GM12878 (cell line): Measurements from ENCODE around the gene SLC25A41. TPM values are rescaled to one million over a fixed set of nuclear protein-coding genes. Genes with fewer than 3 reads are reported as not detected.
A peak's percentile ranks its signal among the peaks of the same experiment; 100 is the strongest.

Source experiments
- ATAC-seq: fragments of 200-7000 bp; cut with Tn5 transposase; 3 replicates; pipeline ENCODE4 v1.9.1; 2020; ENCODE audit warnings: mild to moderate bottlenecking, moderate library complexity
- BruUV-seq: library from RNA; stranded (reverse); fragments of 400-500 nt; replicated peaks from 2 replicates; lab custom pipeline; 2021; lab: Mats Ljungman, UMichigan
- CTCF ChIA-PET: fragments of 300-600 bp; sonication (Branson Sonifier 250); formaldehyde crosslinking; extraction: SDS; loops from one replicate; lab custom pipeline; 2021; ENCODE audit warnings: inconsistent platforms; lab: Yijun Ruan, JAX
- POLR2A ChIA-PET: fragments of 350-600 bp; formaldehyde crosslinking; extraction: SDS; loops from one replicate; lab custom pipeline; 2021; ENCODE audit warnings: inconsistent platforms; lab: Charles Lee
- RAD21 ChIA-PET: fragments of 300-600 bp; sonication (Branson Sonifier 250); formaldehyde crosslinking; loops from one replicate; lab custom pipeline; 2023; ENCODE audit warnings: antibody characterized with exemption; ENCODE audit not compliant: unreplicated experiment; lab: Charles Lee
- SMC1A ChIA-PET: fragments of 300-600 bp; sonication (Branson Sonifier 250); formaldehyde crosslinking; loops from one replicate; lab custom pipeline; 2023; ENCODE audit not compliant: unreplicated experiment, uncharacterized antibody; lab: Charles Lee
- DNase-seq: peaks from one replicate; pipeline ENCODE4 v3.0.0-alpha.2; 2011; ENCODE audit warnings: low read depth, low spot score
- FAIRE-seq: peaks from 3 replicates; lab custom pipeline; 2011; peaks lifted over from hg19 to GRCh38; lab: Jason Lieb, UNC
- H2AFZ ChIP-seq: 2 replicates; pipeline ENCODE4 v1.6.0; 2011; ENCODE audit warnings: low read depth, low read length, control low read depth; ENCODE audit not compliant: control insufficient read depth
- H3K27ac ChIP-seq: 2 replicates; pipeline ENCODE4 v1.5.1; 2011; ENCODE audit warnings: control low read depth; ENCODE audit not compliant: control insufficient read depth, insufficient read depth
- H3K27me3 ChIP-seq, 2 experiments: replicated peaks in 1 of 2; 2 replicates each; pipeline versions ENCODE4 v1.6.0 to v1.6.1; 2011; ENCODE audit warnings: low read length in 1 of 2; ENCODE audit not compliant: control insufficient read depth in 2 of 2, insufficient read depth in 2 of 2
- H3K36me3 ChIP-seq, 2 experiments: 2 replicates each; pipeline ENCODE4 v1.5.1; 2011; ENCODE audit warnings: low read length in 1 of 2; ENCODE audit not compliant: control insufficient read depth in 2 of 2, insufficient read depth in 2 of 2
- H3K4me1 ChIP-seq: 2 replicates; pipeline ENCODE4 v1.6.1; 2011; ENCODE audit warnings: mild to moderate bottlenecking, low read length, moderate library complexity, mixed read lengths; ENCODE audit not compliant: control insufficient read depth, insufficient read depth
- H3K4me2 ChIP-seq: 2 replicates; pipeline ENCODE4 v1.6.0; 2011; ENCODE audit warnings: control low read depth; ENCODE audit not compliant: control insufficient read depth, insufficient read depth
- H3K4me3 ChIP-seq: fragments of 200-600 bp; sonication (generic); 2 replicates; pipeline ENCODE4 v1.5.1; 2016
- H3K79me2 ChIP-seq: 2 replicates; pipeline ENCODE4 v1.6.0; 2011; ENCODE audit warnings: low read length; ENCODE audit not compliant: control insufficient read depth, insufficient read depth
- H3K9ac ChIP-seq: 2 replicates; pipeline ENCODE4 v1.8.0; 2011; ENCODE audit warnings: low read length, control low read depth, mixed read lengths; ENCODE audit not compliant: control insufficient read depth, insufficient read depth
- H3K9me3 ChIP-seq: replicated peaks from 3 replicates; pipeline ENCODE4 v1.5.1; 2011; ENCODE audit warnings: mild to moderate bottlenecking, low read length; ENCODE audit not compliant: control insufficient read depth, insufficient read depth
- H4K20me1 ChIP-seq: 2 replicates; pipeline ENCODE4 v1.6.0; 2011; ENCODE audit not compliant: control insufficient read depth, insufficient read depth
- EED ChIP-seq: sonication (generic); IDR thresholded peaks from 2 replicates; pipeline ENCODE4 v1.6.1; 2016; ENCODE audit warnings: antibody characterized with exemption, low read depth
- LARP7 ChIP-seq: fragments of 450-650 bp; IDR thresholded peaks from 2 replicates; pipeline ENCODE4 v1.6.1; 2017; ENCODE audit warnings: mild to moderate bottlenecking
- NRF1 ChIP-seq: conservative IDR thresholded peaks from 2 replicates; pipeline ENCODE4 v1.6.1; 2011; ENCODE audit warnings: mild to moderate bottlenecking, low read depth, low read length, improper control_type of control experiment
- PML ChIP-seq: IDR thresholded peaks from 2 replicates; pipeline ENCODE4 v1.6.1; 2012; ENCODE audit warnings: low read length, inconsistent platforms
- SMARCA5 ChIP-seq: fragments of 450-650 bp; IDR thresholded peaks from 2 replicates; pipeline ENCODE4 v1.6.1; 2017; ENCODE audit warnings: mild to moderate bottlenecking
- TAF1 ChIP-seq: IDR thresholded peaks from 2 replicates; pipeline ENCODE4 v1.6.1; 2011; ENCODE audit warnings: mild to moderate bottlenecking, low read depth, low read length, borderline replicate concordance
- WGBS: methylation state at CpG from one replicate; pipeline ENCODE4 v1.1.6; 2016; ENCODE audit warnings: low lambda C conversion rate; ENCODE audit not compliant: insufficient replicate concordance, insufficient coverage; ENCODE audit errors: missing lambda C conversion rate; 5-methylcytosine and 5-hydroxymethylcytosine counted together
- in situ Hi-C: fragments of 300-500 bp; cut with MboI; formaldehyde crosslinking; loops from 9 replicates; pipeline ENCODE4 v1.14.3; 2018; ENCODE audit warnings: mixed read lengths
- intact Hi-C: fragments of 100-400 bp; cut with micrococcal nuclease; formaldehyde crosslinking; loops from one replicate; pipeline ENCODE4 v1.14.2; 2022; ENCODE audit not compliant: unreplicated experiment
- polyA plus RNA-seq, 11 experiments: library from polyadenylated mRNA; depleted of rRNA in 4 of 11; unstranded in 6 of 11; stranded (reverse) in 5 of 11; fragments of >200 nt; fragmentation: Nextera tagmentation in 4 of 11; fragmentation: Illumina TruSeq in 1 of 11; extraction: Ambion mirVana in 4 of 11; extraction: Trizol in 1 of 11; gene quantifications; 1 replicate in 1 of 11; 2 replicates in 10 of 11; pipeline versions ENCODE4 v1.2.1 to v1.2.3, GENCODE V29; 2011 to 2016; ENCODE audit warnings: inconsistent platforms in 2 of 11, missing spikeins in 2 of 11, low read depth in 1 of 11
- total RNA-seq, 4 experiments: library from RNA; depleted of rRNA in 3 of 4; stranded (reverse); fragments of >200 nt in 3 of 4; fragmentation: Illumina TruSeq in 1 of 4; extraction: Trizol in 1 of 4; gene quantifications; 2 replicates each; pipeline versions ENCODE4 v1.2.1 to v1.2.3, GENCODE V29; 2013 to 2021
- TF ChIP-seq, protein P1 (sequence below): fragments of 450-650 bp; conservative IDR thresholded peaks from 2 replicates; pipeline ENCODE4 v1.6.1; 2017; ENCODE audit warnings: mild to moderate bottlenecking, moderate library complexity
- TF ChIP-seq, protein P2 (sequence below): fragments of 450-650 bp; IDR thresholded peaks from 2 replicates; pipeline ENCODE4 v1.6.1; 2016; ENCODE audit warnings: mild to moderate bottlenecking
- TF ChIP-seq, protein P3 (sequence below): fragments of 450-650 bp; IDR thresholded peaks from 2 replicates; pipeline ENCODE4 v1.6.1; 2016; ENCODE audit warnings: mild to moderate bottlenecking, moderate library complexity, borderline replicate concordance

Gene SLC25A41
- total and polyA plus RNA-seq, 10 of the 15 experiments (the other 5 are each of a cell fraction or from before 2014, with no cell fraction given), result 0.23 to 1.2 (median 0.43) TPM; not detected in 2

DNA sequence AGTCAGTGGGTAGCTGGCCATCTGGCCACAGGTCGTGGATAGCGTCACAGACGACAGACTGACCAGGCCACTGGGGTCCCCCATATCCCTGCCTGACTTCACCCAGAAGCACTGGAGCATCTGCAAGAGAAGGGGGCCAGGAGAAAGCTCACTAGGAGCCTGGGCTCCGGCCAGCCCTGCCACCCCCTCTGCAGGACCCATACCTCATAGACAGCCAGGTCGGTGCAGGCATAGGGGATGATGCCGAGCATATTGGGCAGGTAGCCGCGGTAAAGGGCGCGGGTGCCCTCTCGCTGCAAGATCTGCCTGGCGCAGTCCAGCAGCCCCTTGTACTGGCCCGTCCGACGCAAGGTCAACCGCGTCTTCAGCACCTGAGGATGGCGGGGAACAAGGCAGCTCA lies 6.4 kb downstream of the SLC25A41 start (continued):
- TF ChIP-seq, protein P1, sequence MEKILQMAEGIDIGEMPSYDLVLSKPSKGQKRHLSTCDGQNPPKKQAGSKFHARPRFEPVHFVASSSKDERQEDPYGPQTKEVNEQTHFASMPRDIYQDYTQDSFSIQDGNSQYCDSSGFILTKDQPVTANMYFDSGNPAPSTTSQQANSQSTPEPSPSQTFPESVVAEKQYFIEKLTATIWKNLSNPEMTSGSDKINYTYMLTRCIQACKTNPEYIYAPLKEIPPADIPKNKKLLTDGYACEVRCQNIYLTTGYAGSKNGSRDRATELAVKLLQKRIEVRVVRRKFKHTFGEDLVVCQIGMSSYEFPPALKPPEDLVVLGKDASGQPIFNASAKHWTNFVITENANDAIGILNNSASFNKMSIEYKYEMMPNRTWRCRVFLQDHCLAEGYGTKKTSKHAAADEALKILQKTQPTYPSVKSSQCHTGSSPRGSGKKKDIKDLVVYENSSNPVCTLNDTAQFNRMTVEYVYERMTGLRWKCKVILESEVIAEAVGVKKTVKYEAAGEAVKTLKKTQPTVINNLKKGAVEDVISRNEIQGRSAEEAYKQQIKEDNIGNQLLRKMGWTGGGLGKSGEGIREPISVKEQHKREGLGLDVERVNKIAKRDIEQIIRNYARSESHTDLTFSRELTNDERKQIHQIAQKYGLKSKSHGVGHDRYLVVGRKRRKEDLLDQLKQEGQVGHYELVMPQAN, result no peak

DNA sequence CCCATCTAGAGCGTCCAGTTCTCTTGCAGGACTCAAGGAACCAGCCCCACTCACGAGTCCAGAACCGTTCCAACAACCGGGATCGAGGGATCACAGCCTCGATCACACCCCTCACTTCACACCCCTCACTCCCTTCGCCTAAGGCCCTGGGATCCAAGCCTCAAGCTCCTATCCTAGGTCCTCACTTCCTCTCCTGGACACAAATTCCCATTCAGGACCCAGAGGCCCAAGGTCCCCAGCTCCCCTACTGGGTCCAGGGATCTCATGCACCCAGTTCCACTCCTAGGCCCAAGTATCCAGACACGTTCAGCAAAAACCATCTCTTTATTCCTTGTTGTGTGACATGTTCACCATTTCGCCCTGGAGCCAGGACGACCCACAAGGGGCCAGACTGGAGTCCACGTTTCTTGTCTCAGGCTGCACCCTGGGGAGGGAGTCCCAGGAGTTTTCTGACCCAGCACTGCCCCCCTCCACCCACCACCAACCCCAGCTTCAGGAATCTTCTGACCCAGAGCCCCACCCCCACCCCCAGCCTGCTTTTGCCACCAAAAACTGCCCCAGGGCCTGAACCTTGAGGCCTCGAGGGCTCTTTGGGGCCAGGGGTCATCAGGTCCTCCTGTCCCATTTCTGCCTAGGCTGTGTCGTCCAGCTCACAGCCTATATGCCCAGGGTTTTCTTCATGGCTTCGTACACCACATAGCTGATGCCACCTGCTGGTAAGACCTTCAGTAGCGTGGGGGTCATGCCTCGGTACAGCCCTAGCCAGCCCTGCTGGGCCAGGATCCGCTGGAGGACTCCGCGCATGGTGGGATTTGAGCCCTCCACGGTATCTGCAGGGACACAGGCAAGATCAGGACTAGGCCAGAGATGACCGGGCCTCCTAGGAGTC lies 7.6 kb downstream of the SLC25A41 start:
- peaks cover 34% of the 10 kb centered on the region for H3K79me2 ChIP-seq
- TF ChIP-seq TAF1, result 0 out of 2 replicates have a peak, but pooled peaks have one; percentile 7
- TF ChIP-seq, protein P2, sequence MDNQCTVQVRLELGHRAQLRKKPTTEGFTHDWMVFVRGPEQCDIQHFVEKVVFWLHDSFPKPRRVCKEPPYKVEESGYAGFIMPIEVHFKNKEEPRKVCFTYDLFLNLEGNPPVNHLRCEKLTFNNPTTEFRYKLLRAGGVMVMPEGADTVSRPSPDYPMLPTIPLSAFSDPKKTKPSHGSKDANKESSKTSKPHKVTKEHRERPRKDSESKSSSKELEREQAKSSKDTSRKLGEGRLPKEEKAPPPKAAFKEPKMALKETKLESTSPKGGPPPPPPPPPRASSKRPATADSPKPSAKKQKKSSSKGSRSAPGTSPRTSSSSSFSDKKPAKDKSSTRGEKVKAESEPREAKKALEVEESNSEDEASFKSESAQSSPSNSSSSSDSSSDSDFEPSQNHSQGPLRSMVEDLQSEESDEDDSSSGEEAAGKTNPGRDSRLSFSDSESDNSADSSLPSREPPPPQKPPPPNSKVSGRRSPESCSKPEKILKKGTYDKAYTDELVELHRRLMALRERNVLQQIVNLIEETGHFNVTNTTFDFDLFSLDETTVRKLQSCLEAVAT, result peak; percentile 86
- peak; percentile 68; the same call in 1 of the 2 replicates for TF ChIP-seq LARP7
- 0 out of 2 replicates have a peak, but pooled peaks have one; percentile 75 for TF ChIP-seq SMARCA5
- TF ChIP-seq PML, result no peak
- TF ChIP-seq, protein P3, sequence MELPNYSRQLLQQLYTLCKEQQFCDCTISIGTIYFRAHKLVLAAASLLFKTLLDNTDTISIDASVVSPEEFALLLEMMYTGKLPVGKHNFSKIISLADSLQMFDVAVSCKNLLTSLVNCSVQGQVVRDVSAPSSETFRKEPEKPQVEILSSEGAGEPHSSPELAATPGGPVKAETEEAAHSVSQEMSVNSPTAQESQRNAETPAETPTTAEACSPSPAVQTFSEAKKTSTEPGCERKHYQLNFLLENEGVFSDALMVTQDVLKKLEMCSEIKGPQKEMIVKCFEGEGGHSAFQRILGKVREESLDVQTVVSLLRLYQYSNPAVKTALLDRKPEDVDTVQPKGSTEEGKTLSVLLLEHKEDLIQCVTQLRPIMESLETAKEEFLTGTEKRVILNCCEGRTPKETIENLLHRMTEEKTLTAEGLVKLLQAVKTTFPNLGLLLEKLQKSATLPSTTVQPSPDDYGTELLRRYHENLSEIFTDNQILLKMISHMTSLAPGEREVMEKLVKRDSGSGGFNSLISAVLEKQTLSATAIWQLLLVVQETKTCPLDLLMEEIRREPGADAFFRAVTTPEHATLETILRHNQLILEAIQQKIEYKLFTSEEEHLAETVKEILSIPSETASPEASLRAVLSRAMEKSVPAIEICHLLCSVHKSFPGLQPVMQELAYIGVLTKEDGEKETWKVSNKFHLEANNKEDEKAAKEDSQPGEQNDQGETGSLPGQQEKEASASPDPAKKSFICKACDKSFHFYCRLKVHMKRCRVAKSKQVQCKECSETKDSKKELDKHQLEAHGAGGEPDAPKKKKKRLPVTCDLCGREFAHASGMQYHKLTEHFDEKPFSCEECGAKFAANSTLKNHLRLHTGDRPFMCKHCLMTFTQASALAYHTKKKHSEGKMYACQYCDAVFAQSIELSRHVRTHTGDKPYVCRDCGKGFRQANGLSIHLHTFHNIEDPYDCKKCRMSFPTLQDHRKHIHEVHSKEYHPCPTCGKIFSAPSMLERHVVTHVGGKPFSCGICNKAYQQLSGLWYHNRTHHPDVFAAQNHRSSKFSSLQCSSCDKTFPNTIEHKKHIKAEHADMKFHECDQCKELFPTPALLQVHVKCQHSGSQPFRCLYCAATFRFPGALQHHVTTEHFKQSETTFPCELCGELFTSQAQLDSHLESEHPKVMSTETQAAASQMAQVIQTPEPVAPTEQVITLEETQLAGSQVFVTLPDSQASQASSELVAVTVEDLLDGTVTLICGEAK, result no peak; the same call in 1 of the 2 replicates
- TF ChIP-seq NRF1, result no peak
- no peak for TF ChIP-seq EED

More for the DNA sequence above, 7.6 kb downstream of the SLC25A41 start:
- peak overlapping the region; percentile 6; the same call in 1 of the 2 replicates for H3K4me3 ChIP-seq
- H2AFZ ChIP-seq, result peak overlapping the region; percentile 72
- H3K27ac ChIP-seq, result peak overlapping the region; percentile 58
- BruUV-seq, result TSS peak; percentile 82
- in situ Hi-C loops, result no loop called here
- ChIA-PET POLR2A (interaction anchor here (0.6 to 1.8 kb wide), 5 partner anchors 10 to 447 kb away, joined by 3 to 13 read pairs (median 4); partner anchors contain the start of gene ALKBH7), SMC1A (interaction anchor here (1.0 to 1.6 kb wide), 2 partner anchors 9 to 10 kb away, joined by 5 read pairs; no protein-coding TSS in a partner anchor), CTCF (interaction anchor here (0.9 to 2.2 kb wide), 5 partner anchors 9 to 311 kb away, joined by 3 to 8 read pairs (median 3); partner anchors contain the start of gene ALKBH7), RAD21 (interaction anchor here (1.2 to 1.7 kb wide), 3 partner anchors 54 to 446 kb away, joined by 3 to 9 read pairs (median 5); partner anchors contain the start of gene ALKBH7)
- no peaks in the 10 kb centered on the region; the same call in 2 of the 3 replicates for H3K9me3 ChIP-seq
- H3K36me3 ChIP-seq, result peaks cover 0 to 9% of the 10 kb centered on the region in 2 experiments; a peak in 2 of 4 replicates
- H4K20me1 ChIP-seq, result peaks cover 19% of the 10 kb centered on the region
- no peak for DNase-seq
- intact Hi-C loops, result loop anchor here (1.0 kb wide), 2 partner anchors 33 to 34 kb away; partner anchors contain the start of gene GTF2F1
- peak; percentile 23 for FAIRE-seq
- H3K9ac ChIP-seq, result no peak overlapping the region
- H3K4me2 ChIP-seq, result peak overlapping the region; percentile 56
- ATAC-seq, result no peak
- peaks cover 5% of the 10 kb centered on the region for H3K4me1 ChIP-seq
- 94% methylated on average over 21 of the region's 21 CpGs for WGBS
- H3K27me3 ChIP-seq, result no peaks in the 10 kb centered on the region
